HepG2 (cell line): ENCODE results near the gene SRC. TPM values are rescaled to one million over a fixed set of nuclear protein-coding genes. Genes with fewer than 3 reads are reported as not detected.

Experiments used
- ERF ChIP-seq: IDR thresholded peaks from 2 replicates; pipeline ENCODE4 v1.6.1; 2018; ENCODE audit warnings: missing biosample characterization, missing genetic modification reagents
- FOXK1 ChIP-seq: sonication (generic); formaldehyde crosslinking; IDR thresholded peaks from 2 replicates; pipeline ENCODE4 v1.4.0; 2020; ENCODE audit warnings: low read depth, missing genetic modification reagents, borderline replicate concordance
- KMT2B ChIP-seq: IDR thresholded peaks from 2 replicates; pipeline ENCODE4 v1.6.1; 2016; ENCODE audit warnings: missing genetic modification reagents, missing compliant biosample characterization
- MEIS2 ChIP-seq: sonication (generic); formaldehyde crosslinking; IDR thresholded peaks from 2 replicates; pipeline ENCODE4 v1.9.0; 2021; ENCODE audit warnings: mild to moderate bottlenecking, missing genetic modification reagents
- SKI ChIP-seq: fragments of 450-650 bp; IDR thresholded peaks from one replicate; pipeline ENCODE4 v1.6.1; 2018; ENCODE audit warnings: mild to moderate bottlenecking; ENCODE audit not compliant: partially characterized antibody
- SMAD3 ChIP-seq: sonication (generic); formaldehyde crosslinking; IDR thresholded peaks from 2 replicates; pipeline ENCODE4 v1.4.0; 2020; ENCODE audit warnings: missing genetic modification reagents
- SNAPC2 ChIP-seq: sonication (generic); formaldehyde crosslinking; IDR thresholded peaks from 2 replicates; pipeline ENCODE4 v1.8.1; 2022; ENCODE audit warnings: mild to moderate bottlenecking, missing genetic modification reagents
- SP4 ChIP-seq: sonication (generic); formaldehyde crosslinking; IDR thresholded peaks from 2 replicates; pipeline ENCODE4 v1.8.1; 2023; ENCODE audit warnings: mild to moderate bottlenecking, missing genetic modification reagents
- SPEN ChIP-seq: sonication (generic); formaldehyde crosslinking; IDR thresholded peaks from 2 replicates; pipeline ENCODE4 v1.5.1; 2020; ENCODE audit warnings: low read depth, mild to moderate bottlenecking, missing genetic modification reagents
- SRSF9 ChIP-seq: fragments of 200-400 bp; formaldehyde crosslinking; IDR thresholded peaks from 2 replicates; pipeline ENCODE4 v1.6.1; 2018; ENCODE audit warnings: borderline replicate concordance, mild to moderate bottlenecking, low read depth, low read length; ENCODE audit not compliant: insufficient read depth, poor library complexity, severe bottlenecking
- TMF1 ChIP-seq: sonication (generic); formaldehyde crosslinking; IDR thresholded peaks from 2 replicates; pipeline ENCODE4 v1.8.1; 2022; ENCODE audit warnings: low read depth, missing genetic modification reagents
- YY1 ChIP-seq: IDR thresholded peaks from 2 replicates; pipeline ENCODE4 v1.6.1; 2011; ENCODE audit warnings: low read length, low read depth, moderate library complexity, mild to moderate bottlenecking; ENCODE audit not compliant: insufficient read depth, insufficient replicate concordance
- ZC3H4 ChIP-seq: sonication (generic); formaldehyde crosslinking; IDR thresholded peaks from 2 replicates; pipeline ENCODE4 v1.4.0; 2020; ENCODE audit warnings: missing genetic modification reagents, borderline replicate concordance
- polyA plus RNA-seq, 8 experiments: library from polyadenylated mRNA; depleted of rRNA in 3 of 8; stranded (reverse) in 7 of 8; unstranded in 1 of 8; fragments of >200 nt; fragmentation: Illumina TruSeq in 4 of 8; extraction: Trizol in 4 of 8; gene quantifications; 2 replicates each; pipeline versions ENCODE4 v1.2.1 to v1.2.3, GENCODE V29; 2011 to 2016; ENCODE audit warnings: low read depth in 4 of 8, missing spikeins in 1 of 8, mixed read lengths in 1 of 8; ENCODE audit not compliant: insufficient read depth in 1 of 8
- total RNA-seq, 5 experiments: library from RNA; depleted of rRNA; stranded (reverse); fragments of >200 nt; fragmentation: Illumina TruSeq; extraction: Trizol; gene quantifications; 2 replicates each; pipeline ENCODE4 v1.2.3, GENCODE V29; 2016; ENCODE audit warnings: low read depth in 1 of 5
- TF ChIP-seq, protein P1 (sequence below): sonication (generic); formaldehyde crosslinking; IDR thresholded peaks from 2 replicates; pipeline ENCODE4 v1.4.0; 2020; ENCODE audit warnings: mild to moderate bottlenecking, missing genetic modification reagents
- TF ChIP-seq, protein P2 (sequence below): sonication (generic); formaldehyde crosslinking; IDR thresholded peaks from 2 replicates; pipeline ENCODE4 v1.8.0; 2022; ENCODE audit warnings: mild to moderate bottlenecking, missing genetic modification reagents
- TF ChIP-seq, protein P3 (sequence below): sonication (generic); formaldehyde crosslinking; IDR thresholded peaks from 2 replicates; pipeline ENCODE4 v1.4.0; 2020; ENCODE audit warnings: missing genetic modification reagents
- TF ChIP-seq, protein P4 (sequence below): sonication (generic); formaldehyde crosslinking; IDR thresholded peaks from 2 replicates; pipeline ENCODE4 v1.4.0; 2020; ENCODE audit warnings: missing genetic modification reagents
- TF ChIP-seq, protein P5 (sequence below): sonication (generic); formaldehyde crosslinking; IDR thresholded peaks from 2 replicates; pipeline ENCODE4 v1.5.0; 2020; ENCODE audit warnings: missing genetic modification reagents

The SRC gene
- total and polyA plus RNA-seq, 2 of the 13 experiments (the other 11 are each of a cell fraction or from before 2014, with no cell fraction given) = 54.7 to 192 TPM

DNA sequence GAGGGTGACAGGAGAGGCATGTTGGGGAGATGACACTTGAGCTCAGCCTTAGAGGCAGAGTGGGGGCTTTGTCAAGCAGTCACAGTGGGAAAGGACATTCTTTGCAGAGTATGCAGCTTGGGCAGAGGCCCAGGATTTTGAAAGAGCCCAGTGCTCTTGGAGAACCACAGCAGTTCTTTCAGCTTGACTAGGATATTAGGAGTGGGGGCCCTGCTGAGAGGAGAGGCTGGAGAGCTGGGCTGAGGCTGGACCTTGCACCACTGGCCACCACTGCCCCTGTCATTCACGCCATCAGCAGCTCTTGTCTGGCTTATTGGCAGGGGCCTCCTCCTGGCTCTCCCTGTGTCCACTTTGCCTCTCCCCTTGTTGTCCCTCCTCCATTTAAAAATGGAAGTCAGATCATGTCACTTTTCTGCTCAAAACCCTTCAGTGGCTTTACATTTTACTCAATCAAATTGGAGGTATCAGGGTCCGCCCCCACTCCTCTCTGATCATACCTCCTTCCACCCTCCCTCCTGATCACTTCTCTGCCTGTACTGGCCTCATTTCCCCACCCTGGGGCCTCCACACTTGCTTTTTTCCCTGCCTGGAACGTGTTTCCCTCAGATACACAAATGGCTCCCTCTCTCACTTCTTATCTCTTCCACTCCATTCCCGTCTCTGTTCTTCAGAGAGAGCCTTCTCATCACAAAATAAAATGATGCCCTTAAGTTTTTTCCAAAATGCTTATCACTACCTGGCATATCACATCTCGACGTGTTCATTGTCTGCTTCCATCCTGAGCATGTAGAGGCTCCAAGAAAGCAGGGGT lies 46.0 kb upstream of the SRC start (continued):
- TF ChIP-seq, protein P1, sequence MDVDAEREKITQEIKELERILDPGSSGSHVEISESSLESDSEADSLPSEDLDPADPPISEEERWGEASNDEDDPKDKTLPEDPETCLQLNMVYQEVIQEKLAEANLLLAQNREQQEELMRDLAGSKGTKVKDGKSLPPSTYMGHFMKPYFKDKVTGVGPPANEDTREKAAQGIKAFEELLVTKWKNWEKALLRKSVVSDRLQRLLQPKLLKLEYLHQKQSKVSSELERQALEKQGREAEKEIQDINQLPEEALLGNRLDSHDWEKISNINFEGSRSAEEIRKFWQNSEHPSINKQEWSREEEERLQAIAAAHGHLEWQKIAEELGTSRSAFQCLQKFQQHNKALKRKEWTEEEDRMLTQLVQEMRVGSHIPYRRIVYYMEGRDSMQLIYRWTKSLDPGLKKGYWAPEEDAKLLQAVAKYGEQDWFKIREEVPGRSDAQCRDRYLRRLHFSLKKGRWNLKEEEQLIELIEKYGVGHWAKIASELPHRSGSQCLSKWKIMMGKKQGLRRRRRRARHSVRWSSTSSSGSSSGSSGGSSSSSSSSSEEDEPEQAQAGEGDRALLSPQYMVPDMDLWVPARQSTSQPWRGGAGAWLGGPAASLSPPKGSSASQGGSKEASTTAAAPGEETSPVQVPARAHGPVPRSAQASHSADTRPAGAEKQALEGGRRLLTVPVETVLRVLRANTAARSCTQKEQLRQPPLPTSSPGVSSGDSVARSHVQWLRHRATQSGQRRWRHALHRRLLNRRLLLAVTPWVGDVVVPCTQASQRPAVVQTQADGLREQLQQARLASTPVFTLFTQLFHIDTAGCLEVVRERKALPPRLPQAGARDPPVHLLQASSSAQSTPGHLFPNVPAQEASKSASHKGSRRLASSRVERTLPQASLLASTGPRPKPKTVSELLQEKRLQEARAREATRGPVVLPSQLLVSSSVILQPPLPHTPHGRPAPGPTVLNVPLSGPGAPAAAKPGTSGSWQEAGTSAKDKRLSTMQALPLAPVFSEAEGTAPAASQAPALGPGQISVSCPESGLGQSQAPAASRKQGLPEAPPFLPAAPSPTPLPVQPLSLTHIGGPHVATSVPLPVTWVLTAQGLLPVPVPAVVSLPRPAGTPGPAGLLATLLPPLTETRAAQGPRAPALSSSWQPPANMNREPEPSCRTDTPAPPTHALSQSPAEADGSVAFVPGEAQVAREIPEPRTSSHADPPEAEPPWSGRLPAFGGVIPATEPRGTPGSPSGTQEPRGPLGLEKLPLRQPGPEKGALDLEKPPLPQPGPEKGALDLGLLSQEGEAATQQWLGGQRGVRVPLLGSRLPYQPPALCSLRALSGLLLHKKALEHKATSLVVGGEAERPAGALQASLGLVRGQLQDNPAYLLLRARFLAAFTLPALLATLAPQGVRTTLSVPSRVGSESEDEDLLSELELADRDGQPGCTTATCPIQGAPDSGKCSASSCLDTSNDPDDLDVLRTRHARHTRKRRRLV (CRISPR knock-in tag) = no peak
- peak; percentile 63; the same call in 1 of the 2 replicates for TF ChIP-seq MEIS2
- no peak for TF ChIP-seq SRSF9
- 0 out of 2 replicates have a peak, but pooled peaks have one; percentile 24 for TF ChIP-seq FOXK1 (CRISPR knock-in tag)
- TF ChIP-seq, protein P2, sequence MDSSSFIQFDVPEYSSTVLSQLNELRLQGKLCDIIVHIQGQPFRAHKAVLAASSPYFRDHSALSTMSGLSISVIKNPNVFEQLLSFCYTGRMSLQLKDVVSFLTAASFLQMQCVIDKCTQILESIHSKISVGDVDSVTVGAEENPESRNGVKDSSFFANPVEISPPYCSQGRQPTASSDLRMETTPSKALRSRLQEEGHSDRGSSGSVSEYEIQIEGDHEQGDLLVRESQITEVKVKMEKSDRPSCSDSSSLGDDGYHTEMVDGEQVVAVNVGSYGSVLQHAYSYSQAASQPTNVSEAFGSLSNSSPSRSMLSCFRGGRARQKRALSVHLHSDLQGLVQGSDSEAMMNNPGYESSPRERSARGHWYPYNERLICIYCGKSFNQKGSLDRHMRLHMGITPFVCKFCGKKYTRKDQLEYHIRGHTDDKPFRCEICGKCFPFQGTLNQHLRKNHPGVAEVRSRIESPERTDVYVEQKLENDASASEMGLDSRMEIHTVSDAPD (CRISPR knock-in tag) = no peak
- TF ChIP-seq ERF (CRISPR knock-in tag) = 0 out of 2 replicates have a peak, but pooled peaks have one; percentile 24
- no peak for TF ChIP-seq ZC3H4 (CRISPR knock-in tag)
- TF ChIP-seq SPEN (CRISPR knock-in tag) = peak; percentile 80; the same call in 1 of the 2 replicates
- no peak for TF ChIP-seq SNAPC2 (CRISPR knock-in tag)
- TF ChIP-seq, protein P3, sequence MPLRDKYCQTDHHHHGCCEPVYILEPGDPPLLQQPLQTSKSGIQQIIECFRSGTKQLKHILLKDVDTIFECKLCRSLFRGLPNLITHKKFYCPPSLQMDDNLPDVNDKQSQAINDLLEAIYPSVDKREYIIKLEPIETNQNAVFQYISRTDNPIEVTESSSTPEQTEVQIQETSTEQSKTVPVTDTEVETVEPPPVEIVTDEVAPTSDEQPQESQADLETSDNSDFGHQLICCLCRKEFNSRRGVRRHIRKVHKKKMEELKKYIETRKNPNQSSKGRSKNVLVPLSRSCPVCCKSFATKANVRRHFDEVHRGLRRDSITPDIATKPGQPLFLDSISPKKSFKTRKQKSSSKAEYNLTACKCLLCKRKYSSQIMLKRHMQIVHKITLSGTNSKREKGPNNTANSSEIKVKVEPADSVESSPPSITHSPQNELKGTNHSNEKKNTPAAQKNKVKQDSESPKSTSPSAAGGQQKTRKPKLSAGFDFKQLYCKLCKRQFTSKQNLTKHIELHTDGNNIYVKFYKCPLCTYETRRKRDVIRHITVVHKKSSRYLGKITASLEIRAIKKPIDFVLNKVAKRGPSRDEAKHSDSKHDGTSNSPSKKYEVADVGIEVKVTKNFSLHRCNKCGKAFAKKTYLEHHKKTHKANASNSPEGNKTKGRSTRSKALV (CRISPR knock-in tag) = no peak
- peak; percentile 50 for TF ChIP-seq YY1
- peak; percentile 72 for TF ChIP-seq SP4 (CRISPR knock-in tag)
- no peak for TF ChIP-seq TMF1 (CRISPR knock-in tag)
- TF ChIP-seq, protein P4, sequence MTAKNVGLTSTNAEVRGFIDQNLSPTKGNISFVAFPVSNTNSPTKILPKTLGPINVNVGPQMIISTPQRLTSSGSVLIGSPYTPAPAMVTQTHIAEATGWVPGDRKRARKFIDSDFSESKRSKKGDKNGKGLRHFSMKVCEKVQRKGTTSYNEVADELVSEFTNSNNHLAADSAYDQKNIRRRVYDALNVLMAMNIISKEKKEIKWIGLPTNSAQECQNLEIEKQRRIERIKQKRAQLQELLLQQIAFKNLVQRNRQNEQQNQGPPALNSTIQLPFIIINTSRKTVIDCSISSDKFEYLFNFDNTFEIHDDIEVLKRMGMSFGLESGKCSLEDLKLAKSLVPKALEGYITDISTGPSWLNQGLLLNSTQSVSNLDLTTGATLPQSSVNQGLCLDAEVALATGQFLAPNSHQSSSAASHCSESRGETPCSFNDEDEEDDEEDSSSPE = no peak
- no peak for TF ChIP-seq SKI
- TF ChIP-seq SMAD3 (CRISPR knock-in tag) = no peak
- TF ChIP-seq KMT2B (CRISPR knock-in tag) = no peak
- TF ChIP-seq, protein P5, sequence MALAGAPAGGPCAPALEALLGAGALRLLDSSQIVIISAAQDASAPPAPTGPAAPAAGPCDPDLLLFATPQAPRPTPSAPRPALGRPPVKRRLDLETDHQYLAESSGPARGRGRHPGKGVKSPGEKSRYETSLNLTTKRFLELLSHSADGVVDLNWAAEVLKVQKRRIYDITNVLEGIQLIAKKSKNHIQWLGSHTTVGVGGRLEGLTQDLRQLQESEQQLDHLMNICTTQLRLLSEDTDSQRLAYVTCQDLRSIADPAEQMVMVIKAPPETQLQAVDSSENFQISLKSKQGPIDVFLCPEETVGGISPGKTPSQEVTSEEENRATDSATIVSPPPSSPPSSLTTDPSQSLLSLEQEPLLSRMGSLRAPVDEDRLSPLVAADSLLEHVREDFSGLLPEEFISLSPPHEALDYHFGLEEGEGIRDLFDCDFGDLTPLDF = no peak
